ENCODE results near the gene IL17D.

- TF ChIP-seq CTCF (IDR thresholded peaks at IDR 0.05; ENCODE audit: low read depth, low read length) (no peak), EZH2phosphoT487 (IDR thresholded peaks at IDR 0.05; ENCODE audit: low read depth) (no peak)
Observed at GRCh38 chr13:20654156-20654555, 49.3 kb upstream of the IL17D start.

All from OCI-LY3 (cell line).